Activated CD8-positive, alpha-beta memory T cell treated with anti-CD3 and anti-CD28 coated beads, Interleukin-2, amount 50 U/mL, for 1 hour (primary cell): ENCODE measurements around the gene UPK1A.
"Not testable (repeated sequence)": the region's sequence is repeated elsewhere in the genome, so short reads cannot be mapped to it uniquely, and the experiment has no call there.

Experiments
- DNase-seq: peaks from one replicate; pipeline ENCODE4 v3.0.0-alpha.2; 2020; ENCODE audit errors: extremely low read depth

UPK1A gene

GRCh38 chr19:35718345-35719041 lies 52.2 kb downstream of the UPK1A start:
- no peak for DNase-seq

GRCh38 chr19:35719402-35720162 lies 53.3 kb downstream of the UPK1A start:
- DNase-seq, result no peak

- DNase-seq, result no peak
Observed at GRCh38 chr19:35720163-35720524, 53.8 kb downstream of the UPK1A start.

GRCh38 chr19:35720648-35721047 lies 54.3 kb downstream of the UPK1A start:
- DNase-seq, result no peak

- no peak for DNase-seq
Observed at GRCh38 chr19:35721374-35721773, 55.1 kb downstream of the UPK1A start.

- DNase-seq, result no peak
Observed at GRCh38 chr19:35722461-35722860, 56.1 kb downstream of the UPK1A start.

GRCh38 chr19:35722897-35723296 lies 56.6 kb downstream of the UPK1A start:
- no peak for DNase-seq

GRCh38 chr19:35723671-35724070 lies 57.4 kb downstream of the UPK1A start:
- no peak for DNase-seq

GRCh38 chr19:35724132-35724531 lies 57.8 kb downstream of the UPK1A start:
- not testable (repeated sequence) for DNase-seq

- no peak for DNase-seq
Observed at GRCh38 chr19:35724560-35724959, 58.2 kb downstream of the UPK1A start.

GRCh38 chr19:35725216-35725861 lies 59.0 kb downstream of the UPK1A start:
- no peak for DNase-seq

GRCh38 chr19:35727053-35727955 lies 61.0 kb downstream of the UPK1A start:
- DNase-seq, result no peak
